Measurements from ENCODE around the gene TERB1. TPM values are rescaled to one million over a fixed set of nuclear protein-coding genes. Genes with fewer than 3 reads are reported as not detected.

Gene TERB1
- total RNA-seq, 2 experiments from 2014 or later = not detected

Other genes with a start within 250 kb of the TERB1 start
- gene CKLF, start 249.0 kb downstream of the TERB1 start, total RNA-seq = 100 to 1,000 TPM; 137 to 139 TPM
- gene CMTM1, start 235.1 kb downstream of the TERB1 start, total RNA-seq = 10 to 100 TPM; 13.6 to 15.0 TPM
- gene CMTM2, start 222.1 kb downstream of the TERB1 start, total RNA-seq = under 1 TPM; 0.68 to 0.82 TPM
- gene CMTM3, start 196.9 kb downstream of the TERB1 start, total RNA-seq = 100 to 1,000 TPM; 102 to 104 TPM
- gene CMTM4, start 104.8 kb downstream of the TERB1 start, total RNA-seq = 1 to 10 TPM; 1.2 TPM
- 10 to 100 TPM; 56.5 to 63.1 TPM for gene DYNC1LI2, start 50.0 kb downstream of the TERB1 start, total RNA-seq
- gene NAE1, start 29.4 kb upstream of the TERB1 start, total RNA-seq = 10 to 100 TPM; 77.3 to 84.1 TPM
- gene CA7, start 42.8 kb upstream of the TERB1 start, total RNA-seq = not detected
- 10 to 100 TPM; 24.2 to 26.9 TPM for gene PDP2, start 78.9 kb upstream of the TERB1 start, total RNA-seq
- not detected for gene CDH16, start 117.3 kb upstream of the TERB1 start, total RNA-seq
- gene RRAD, start 124.0 kb upstream of the TERB1 start, total RNA-seq = under 1 TPM in 1 of 2 experiments, not detected in 1; 0.34 TPM
- 100 to 1,000 TPM; 115 to 126 TPM for gene CIAO2B, start 132.8 kb upstream of the TERB1 start, total RNA-seq
- gene CES2, start 133.9 kb upstream of the TERB1 start, total RNA-seq = 10 to 100 TPM; 29.7 to 34.0 TPM
- gene CES3, start 159.7 kb upstream of the TERB1 start, total RNA-seq = 1 to 10 TPM; 2.4 to 4.3 TPM
- gene CES4A, start 187.0 kb upstream of the TERB1 start, total RNA-seq = 10 to 100 TPM; 10.5 to 12.0 TPM
- gene CBFB, start 227.6 kb upstream of the TERB1 start, total RNA-seq = 100 to 1,000 TPM; 235 to 241 TPM